Measurements from ENCODE around the gene EOLA1. TPM values are rescaled to one million over a fixed set of nuclear protein-coding genes. Genes with fewer than 3 reads are reported as not detected.
"Not testable (repeated sequence)": the region's sequence is repeated elsewhere in the genome, so short reads cannot be mapped to it uniquely, and the experiment has no call there.

Gene EOLA1
- total RNA-seq, 1 donor from 2014 or later = 23.1 TPM

DNA sequence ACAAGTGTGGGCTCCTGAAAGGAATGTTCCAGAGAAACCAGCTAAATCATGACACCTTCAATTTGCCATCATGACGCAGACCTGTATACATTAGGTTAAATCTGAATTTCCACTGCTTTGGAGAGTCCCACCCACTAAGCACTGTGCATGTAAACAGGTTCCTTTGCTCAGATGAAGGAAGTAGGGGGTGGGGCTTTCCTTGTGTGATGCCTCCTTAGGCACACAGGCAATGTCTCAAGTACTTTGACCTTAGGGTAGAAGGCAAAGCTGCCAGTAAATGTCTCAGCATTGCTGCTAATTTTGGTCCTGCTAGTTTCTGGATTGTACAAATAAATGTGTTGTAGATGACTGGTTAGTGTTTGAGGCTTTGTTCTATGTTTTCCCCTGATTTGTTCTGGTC is 6.2 kb downstream of the EOLA1 start:
- DNase-seq = not testable (repeated sequence)

DNA sequence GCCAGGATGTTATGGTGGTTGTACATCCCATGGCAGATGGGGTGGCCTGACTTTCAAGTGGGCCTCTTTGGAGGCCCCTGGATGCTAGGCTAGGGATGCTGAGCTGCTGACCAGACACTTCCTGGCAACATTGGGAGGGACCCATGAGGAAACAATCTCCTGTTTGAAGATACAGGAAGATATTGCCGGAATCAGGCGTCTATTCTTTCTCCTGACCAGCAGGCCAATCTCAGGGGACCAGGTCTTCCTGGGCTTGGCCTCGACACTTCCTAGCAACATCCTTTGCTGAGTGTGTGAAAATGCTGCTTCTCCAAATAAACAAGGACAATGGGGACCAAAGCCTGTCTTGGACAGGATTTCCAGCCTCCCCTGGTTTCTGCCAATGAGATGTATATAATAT is 7.0 kb downstream of the EOLA1 start:
- not testable (repeated sequence) for DNase-seq

DNA sequence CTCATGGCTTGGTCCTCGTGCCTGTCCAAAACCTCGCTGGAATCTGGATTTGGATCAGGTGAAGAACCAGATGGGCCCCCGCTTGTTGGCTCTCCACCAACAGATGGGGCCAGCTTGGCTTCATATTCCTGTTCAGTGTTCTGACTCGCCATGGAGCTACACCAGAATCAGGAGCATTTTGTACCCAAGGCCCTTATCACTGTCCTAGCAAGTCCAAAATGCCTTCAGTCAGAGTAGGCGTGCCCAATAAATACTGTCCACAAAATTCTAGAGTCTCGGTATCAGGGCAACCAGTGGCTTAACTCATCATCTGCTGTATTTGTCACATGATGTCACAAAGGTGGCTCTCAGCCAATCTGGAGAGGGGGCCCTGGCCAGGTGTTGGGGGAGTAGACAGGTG is 8.9 kb downstream of the EOLA1 start, which contains the start of gene HSFX3:
TSS of gene HSFX3 (minus strand) at position 224 of the 400 bp plus-strand sequence. CDS start at position 152, 72 bp downstream.
- not testable (repeated sequence) for DNase-seq

DNA sequence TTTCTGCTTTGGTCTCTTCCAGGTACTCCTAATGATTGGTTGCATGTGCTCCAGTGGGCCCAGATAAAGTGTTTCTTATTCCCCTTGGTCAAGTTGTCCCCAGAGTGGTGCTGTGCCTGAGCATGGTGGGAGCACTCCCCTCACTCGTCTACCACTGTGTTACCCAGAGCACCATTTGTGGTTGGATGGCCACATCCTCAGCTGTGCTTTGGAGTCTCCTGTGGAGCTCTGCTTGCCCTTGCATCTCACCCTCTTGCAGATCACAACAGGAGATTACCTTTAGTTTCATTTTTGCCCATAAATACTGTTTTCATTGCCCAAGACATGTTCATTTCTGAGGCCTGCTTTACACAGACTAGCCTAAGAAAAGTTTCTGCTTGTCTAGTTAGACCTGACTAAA is 9.6 kb downstream of the EOLA1 start:
- not testable (repeated sequence) for DNase-seq

DNA sequence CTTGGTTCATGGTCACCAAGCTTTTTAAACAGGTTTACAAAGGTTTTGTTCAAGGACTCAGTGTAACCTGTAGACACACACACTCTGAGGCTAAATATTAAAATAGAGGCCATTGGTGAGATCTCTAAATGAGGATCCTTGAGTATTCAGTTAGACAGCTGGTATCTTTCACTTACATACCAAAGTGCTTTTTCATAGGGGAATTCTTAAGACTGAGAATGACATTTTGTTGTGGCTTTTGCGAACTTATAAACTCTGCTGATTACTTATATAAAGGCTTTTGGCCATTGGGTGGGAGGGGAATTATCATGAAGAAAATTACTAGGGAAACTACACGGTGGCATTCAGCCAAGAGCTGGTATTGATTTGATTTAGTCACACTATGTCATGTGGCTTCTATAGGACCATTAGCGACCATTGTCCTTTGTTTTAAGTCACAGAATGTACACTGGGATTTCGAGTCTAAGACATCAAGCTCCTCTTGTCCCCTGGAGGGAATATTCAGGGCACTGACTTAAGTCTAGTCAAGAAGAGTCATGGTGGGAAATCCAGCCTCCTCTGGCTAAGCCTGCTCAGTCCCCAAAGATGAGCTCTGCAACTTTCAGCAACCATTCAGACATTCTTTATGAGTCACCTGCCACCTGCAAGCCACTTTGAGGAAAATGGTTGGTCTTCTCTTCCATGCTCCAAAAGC is 10.6 kb downstream of the EOLA1 start:
- DNase-seq = not testable (repeated sequence)

DNA sequence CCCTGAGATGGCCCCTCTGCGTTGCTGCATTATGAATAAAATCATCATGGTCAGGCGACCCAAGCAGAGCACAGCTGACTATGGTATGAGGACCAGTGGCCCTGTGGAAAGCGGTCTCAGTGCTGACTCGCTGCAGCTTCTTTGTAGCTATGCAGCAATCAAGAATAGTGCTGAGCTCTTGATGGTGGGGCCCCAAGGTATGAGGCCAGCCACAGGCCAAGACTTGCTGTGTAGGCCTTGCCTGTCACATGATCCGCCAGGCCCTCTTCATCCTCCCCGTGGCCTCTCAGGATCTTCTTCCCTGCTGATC is 11.1 kb downstream of the EOLA1 start:
- DNase-seq = not testable (repeated sequence)

DNA sequence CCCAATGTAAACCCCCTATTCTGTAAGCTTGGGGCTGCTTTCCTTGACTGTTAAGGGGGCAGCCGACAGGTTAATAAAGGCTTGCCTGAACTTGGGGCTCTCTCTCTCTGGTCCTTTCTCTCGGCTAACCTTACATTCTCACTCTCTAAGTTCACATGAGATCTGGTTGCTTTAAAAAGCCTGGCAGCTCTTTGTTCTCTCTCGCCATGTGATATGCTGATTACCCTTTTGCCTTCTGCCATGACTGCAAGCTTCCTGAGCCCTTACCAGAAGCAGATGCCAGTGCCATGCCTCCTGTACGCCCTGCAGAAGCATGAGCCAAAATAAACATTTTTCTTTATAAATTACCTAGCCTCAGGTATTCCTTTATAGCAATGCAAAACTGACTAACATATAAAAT is 14.4 kb downstream of the EOLA1 start:
- not testable (repeated sequence) for DNase-seq

DNA sequence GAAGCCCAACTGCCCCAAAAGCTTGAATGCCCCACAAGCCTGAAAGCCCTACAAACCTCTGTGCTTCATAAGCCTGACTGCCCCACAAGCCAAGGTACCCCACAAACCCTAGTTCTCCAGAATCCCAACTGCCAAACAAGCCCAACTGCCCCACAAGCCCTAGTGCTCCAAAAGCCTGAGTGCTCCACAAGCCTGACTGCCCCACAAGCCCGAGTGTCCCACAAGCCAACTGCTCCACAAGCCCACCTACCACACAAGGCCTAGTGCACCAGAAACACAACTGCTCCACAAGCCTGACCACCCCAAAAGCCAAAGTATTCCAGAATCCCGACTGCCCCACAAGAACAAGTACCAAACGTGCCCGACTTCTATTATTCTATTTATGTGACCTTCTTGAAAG is 22.5 kb downstream of the EOLA1 start:
- DNase-seq = no peak

DNA sequence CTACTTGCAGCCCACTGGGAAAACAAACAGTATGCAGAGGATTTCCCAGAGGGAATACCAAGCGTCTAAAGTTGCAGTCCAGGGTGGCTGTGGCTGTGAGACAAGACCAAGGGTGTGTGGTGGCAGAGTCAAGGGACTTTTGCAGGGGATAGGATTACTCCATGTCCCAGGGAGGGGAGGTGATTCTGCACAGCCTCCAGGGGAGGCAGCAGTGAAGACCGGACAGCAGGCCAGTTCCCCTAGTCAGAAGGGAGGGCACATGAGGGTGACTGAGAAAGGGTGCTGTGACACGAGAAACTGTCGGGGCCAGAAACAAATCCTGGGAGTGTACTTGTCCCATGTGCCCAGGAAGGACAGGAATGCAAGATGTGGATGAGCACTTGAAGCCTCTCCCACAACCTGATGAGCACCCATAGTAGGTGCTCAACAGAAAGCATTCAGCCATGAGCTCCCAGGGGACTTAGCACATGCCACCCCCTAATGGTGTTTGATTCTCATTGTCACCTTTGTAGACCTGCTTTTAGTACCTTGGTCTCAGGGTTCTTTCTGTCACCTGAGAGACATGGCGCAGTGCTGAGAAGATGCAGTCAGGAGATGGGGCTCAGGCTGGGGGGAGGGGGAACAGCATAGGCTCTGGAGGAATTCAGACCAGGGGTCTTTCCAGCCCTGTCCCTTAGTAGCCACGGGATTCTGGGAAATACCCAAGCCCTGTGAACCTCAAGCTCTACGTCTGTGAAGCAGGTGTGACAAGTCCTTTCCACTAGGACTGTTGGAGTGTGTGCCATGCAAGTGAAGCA is 27.0 kb downstream of the EOLA1 start:
- DNase-seq = no peak

DNA sequence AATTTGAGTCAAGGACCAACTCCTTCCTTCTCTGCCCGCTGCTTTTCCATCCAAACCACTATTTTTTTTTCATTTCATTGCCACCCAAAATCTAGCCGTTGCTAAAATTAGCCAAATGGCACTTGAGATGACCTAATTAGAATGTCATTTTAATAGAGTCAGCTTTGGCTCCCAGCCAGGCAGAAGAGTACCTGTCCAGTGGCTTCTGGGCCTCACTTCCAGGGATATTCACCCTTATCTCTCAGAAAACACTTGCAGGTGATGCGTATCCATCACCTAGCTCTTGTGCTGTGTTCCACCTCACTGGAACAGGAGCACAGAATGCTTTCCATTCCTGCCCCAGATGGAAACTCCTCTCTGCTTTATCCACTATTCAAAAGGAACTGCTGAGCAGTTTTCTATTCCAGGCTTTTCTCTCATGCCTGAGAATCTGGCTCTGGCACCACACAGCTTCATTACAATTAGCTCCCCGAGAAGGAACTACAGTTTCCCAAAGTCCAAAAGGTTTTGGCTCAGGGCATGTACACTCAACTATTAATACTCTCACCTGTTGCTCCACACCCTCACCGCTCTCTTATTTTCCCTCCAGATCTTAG is 28.0 kb downstream of the EOLA1 start:
- DNase-seq = no peak

DNA sequence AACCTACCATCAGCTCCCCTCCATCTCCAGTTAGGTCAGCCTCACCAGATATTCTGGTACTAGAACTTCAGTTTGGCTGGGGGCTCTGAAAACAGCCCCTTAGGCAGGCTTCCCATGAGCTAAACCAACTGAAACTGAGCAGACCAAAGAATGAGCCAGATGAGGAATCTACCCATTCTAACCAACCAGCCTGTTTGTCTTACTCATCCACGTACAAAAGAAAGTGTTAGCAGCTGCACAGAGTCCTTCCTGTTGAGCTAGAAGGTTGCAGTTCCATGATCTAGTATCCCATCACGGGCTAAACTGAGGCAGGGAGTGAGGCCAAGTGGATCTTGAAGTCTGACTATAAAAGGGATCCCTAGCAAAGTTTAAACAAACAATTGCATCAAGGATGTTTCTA is 29.0 kb downstream of the EOLA1 start:
- no peak for DNase-seq

DNA sequence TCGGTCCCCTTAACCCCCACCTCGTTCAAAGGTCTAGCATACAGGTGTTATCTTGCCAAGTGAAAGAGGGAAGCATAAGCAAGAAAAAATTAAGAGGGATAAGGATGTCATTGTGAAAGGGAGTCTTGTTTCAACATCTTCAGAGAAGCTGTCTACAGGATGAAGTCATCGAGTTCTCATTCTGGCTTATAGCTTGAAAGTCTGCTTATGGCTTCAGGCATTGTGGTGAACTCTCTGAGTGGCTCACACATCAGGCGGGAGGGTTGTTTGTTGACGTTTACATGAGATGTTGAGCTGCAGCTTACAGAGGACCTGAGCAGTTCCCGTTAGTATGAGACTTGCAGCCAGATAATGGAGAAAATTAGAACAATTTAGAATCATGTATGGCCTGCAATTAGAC is 29.9 kb downstream of the EOLA1 start:
- no peak for DNase-seq

DNA sequence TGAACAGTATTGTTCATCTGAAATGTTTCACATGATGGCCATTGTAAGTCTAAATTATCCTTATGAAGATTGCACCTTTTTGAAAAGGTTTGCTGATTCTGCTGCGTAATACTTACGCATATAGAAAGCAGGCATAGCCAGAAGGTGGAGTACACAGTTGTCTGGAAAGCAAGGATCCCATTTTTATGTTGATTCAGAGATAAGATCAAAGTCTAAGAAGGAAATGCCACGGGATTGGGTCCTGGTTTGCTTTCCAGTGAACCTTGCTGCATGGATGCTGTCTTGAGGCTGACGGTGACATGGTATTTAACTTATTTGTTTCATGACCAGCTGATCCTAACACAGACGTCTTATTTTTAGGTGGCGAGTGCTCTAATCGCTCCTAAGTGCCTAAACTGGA is 31.0 kb downstream of the EOLA1 start:
- DNase-seq = no peak

DNA sequence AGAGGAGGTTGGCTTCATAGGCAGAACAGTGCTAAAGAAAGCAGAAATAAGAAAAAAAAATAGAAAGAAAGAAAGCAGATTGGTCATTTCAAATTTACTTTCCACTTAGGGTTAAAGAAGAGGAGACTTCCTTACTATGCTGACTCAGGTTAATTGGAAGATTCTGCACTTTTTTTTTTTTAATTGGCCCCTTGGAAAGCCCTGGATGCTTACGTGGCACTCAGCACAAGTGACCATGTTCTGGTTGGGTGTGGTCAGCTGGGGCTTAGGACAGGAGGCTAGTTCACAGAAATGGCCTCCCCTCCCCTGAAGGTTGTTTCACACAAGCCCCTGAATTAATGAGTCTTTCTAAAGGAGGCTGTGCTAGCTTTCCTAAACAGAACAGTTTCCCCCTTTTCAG is 31.9 kb downstream of the EOLA1 start:
- no peak for DNase-seq

DNA sequence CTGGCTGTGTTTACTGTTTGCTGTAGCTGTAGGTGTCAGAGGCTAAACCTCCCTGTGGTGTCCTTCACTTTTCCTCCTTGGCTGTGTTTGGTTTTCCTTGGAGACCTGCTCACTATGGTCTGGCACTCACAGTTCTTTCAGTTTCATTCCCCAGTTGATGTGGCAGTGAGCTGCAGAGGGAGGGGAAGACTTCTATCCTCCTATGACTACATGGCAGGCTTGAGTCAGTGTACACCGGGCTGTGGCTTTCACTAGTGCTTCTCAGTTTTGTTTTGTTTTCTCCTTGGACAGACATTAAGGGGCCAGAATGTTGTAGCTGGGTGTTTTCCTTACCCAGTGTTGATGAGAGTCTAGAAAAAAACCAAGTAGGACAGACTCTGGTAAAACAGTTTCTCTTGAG is 32.6 kb downstream of the EOLA1 start:
- DNase-seq = not testable (repeated sequence)

DNA sequence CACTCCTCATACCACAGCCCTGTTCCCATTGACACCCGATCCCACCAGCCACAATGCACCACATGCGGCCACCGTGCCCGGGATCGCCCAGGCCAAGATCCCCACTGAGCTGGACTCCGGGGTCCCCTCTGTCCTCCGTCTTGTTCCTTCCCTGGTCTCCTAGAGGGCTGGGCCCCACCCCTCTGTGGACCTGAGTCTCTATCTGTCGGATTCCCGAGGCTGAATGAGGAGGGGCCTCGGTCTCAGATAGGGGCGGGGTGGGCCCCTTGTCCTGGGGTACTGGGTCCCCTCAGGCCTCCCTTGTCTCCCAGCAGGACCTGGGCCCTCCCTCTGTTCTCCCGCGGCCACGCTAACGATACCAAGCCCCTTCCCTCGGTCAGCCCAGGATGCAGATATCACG is 44.8 kb downstream of the EOLA1 start:
- not testable (repeated sequence) for DNase-seq

DNA sequence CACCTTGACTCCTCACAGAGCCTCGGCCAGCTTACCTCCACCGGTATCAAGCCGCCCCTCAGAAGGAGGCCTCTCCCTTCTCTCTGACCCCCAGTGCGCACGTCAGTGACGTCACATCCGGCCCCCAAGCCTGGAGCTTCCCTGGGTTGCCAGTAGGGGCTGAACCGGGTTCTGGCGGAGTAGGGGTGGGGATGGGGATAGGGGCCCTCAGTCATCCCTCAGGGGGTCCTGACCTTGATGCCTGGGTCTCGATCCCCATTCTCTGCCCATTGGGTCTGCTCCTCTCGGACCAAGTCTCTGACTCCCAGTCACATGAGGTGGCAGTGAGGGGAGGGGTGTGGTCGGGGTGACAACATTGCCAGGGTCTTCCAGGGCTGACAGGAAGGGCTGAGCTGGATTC is 46.5 kb downstream of the EOLA1 start, which contains the start of gene MAGEA9B:
TSS of gene MAGEA9B (minus strand) at position 101 of the 400 bp plus-strand sequence. CDS start 4,280 bp downstream, outside the sequence.
- DNase-seq = not testable (repeated sequence)

DNA sequence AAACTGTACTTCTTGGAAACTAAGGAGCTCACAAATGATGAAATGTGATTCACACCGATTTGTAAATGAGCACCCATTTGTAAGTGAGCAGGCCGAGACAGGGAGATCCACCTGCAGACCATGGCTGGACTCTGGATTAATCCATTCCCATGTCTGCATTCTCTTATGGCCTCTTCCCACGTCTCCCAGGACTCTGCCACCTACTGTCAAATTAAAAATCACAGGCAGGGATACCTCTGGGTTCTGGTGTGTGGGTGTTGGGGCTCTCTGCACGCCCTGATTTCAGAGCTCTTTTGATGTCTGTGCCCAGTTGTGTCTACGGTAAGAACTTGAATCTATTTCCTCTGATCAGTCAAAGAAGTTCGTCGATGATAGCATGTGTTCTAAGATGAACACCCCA is 50.2 kb downstream of the EOLA1 start:
- DNase-seq = not testable (repeated sequence)

DNA sequence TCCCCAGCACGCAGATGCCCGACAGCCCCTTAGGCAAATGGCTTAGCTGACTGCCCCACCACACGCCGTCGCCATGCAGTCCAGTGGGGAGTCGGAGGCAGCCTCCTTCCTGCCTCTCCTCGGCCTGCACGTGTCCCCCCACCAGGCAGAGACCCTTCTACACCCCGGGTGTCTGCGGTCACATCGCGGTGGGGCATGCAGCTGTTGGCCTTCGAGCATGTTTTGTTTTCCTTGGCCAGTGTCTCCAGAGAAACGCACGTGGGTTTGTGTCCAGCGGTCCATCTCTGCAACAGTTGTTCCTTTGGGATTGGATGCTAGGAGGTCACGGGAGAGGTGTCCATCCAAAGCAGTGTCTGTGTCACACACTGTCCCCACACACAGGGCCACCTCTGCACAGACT is 54.4 kb downstream of the EOLA1 start, which contains the start of gene HSFX2:
TSS of gene HSFX2 (minus strand) at position 101 of the 400 bp plus-strand sequence. CDS start 614 bp downstream, outside the sequence.
- DNase-seq = not testable (repeated sequence)

DNA sequence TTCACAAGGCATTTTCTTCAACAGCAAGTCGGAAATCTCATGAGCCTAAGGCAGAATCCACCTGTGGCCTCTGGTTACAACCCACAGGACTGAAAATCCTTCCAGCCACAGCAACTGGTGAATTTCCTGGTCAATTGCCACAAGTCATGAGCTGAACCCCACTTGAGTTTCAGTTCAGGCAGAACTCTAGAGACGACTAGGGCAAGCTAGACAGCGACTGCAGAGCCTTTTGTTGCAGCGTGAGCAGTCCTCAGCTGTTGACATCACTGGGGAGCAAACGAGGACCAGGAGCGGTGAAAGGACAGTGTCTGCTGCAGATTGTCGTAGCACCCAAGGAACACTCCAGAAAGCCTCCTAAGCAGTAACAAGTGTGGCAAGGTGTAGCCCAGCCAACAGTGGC is 55.1 kb downstream of the EOLA1 start:
- not testable (repeated sequence) for DNase-seq

Measured in dermis blood vessel endothelial cell (primary cell).